HG02973 (cell line): ENCODE measurements around the gene NCAPG.
"Not testable (repeated sequence)": the region's sequence is repeated elsewhere in the genome, so short reads cannot be mapped to it uniquely, and the experiment has no call there.

Experiments used
- ATAC-seq: cut with Tn5 transposase; IDR thresholded peaks from one replicate; pipeline ENCODE4 v1.9.1; 2021; ENCODE audit warnings: moderate library complexity; ENCODE audit not compliant: unreplicated experiment

The NCAPG gene

DNA sequence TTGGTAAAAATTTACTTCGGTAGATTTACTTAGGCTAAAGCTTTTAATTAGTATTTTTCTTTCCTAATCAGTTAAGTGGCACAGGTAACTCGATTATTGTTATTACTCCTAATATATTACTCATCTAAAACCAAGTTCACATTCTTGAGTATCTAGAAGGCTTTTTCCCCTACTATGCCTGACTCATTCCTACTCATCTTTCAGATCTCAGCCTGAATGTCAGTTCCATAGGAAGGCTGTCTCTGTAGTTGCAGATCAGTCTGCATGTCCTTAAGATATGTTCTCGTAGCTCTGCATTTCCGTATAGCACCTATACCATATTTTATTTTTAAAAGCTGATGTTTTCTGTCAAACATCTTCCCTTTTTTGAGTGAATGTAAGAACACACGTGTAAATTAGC is 23.5 kb upstream of the NCAPG start:
- ATAC-seq: no peak

DNA sequence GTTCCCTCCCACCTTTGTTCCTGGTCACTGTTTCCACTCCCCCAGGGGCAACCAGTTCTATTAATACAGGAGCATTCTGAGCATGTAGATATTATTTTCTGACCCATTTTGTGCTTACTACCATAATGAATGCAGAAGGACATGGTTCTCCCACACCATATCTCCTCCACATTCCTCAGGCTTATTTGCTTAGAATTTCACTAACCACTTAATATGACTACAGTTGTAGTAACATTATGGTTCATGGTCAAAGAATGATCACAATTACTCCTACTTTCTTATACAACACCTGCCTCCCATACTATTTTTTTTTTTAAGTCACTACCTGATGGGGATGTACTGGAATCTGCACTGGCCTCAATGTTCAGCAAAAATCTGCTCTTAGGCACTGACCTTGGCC is 21.8 kb upstream of the NCAPG start:
- no peak for ATAC-seq

DNA sequence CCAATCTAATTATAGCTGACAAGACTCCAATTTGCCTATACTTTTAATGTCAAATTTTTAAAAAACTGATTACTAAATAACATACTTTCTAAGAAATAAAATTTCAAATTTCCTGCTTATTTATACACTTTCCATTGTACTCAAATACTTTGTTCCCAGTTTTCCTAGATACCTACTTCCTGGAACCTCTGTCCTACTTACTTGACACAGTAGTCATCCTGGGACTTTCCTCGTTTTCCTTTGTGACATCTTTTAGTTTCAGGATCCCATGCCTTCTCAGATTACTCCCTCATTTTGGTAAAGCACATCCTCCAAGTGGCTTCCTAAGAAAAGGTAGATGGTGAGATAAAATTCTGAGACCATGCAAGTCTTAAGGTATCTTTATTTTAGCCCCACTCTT is 16.0 kb upstream of the NCAPG start:
- no peak for ATAC-seq

GRCh38 chr4:17797808-17798207 is 13.0 kb upstream of the NCAPG start:
- peak; percentile 46 for ATAC-seq

DNA sequence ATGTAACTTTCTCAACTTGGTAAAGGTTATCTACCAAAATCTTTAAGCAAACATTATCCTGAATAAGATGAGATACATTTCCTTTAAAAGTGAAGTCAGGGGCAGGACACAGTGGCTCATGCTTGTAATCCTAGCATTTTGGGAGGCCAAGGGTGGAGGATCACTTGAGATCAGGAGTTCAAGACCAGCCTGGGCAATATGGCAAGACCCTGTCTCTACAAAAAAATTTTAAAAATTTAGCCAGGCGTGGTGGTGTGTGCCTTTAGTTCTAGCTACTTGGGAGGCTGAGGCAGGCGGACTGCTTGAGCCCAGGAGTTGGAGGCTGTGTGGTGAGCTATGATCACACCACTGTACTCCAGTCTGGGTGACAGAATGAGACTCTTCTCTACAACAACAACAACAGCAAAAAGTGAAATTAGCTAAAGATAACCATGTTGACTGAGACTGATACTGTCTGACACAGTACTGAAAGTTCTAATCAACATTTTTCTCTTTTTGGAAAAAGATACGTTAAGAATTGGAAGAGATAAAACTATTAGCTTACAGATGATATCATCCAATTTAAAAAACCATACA is 5.1 kb upstream of the NCAPG start:
- no peak for ATAC-seq

GRCh38 chr4:17807446-17807845 is 3.3 kb upstream of the NCAPG start:
- no peak for ATAC-seq

- ATAC-seq: no peak
These were observed 1.1 kb upstream of the NCAPG start for GRCh38 chr4:17809667-17810066.

GRCh38 chr4:17811078-17811603 is 362 bp downstream of the NCAPG start:
- peak; percentile 25 for ATAC-seq

- no peak for ATAC-seq
These were observed 1.3 kb downstream of the NCAPG start for GRCh38 chr4:17812125-17812524.

- ATAC-seq: no peak
These were observed 2.0 kb downstream of the NCAPG start for GRCh38 chr4:17812801-17813200.

DNA sequence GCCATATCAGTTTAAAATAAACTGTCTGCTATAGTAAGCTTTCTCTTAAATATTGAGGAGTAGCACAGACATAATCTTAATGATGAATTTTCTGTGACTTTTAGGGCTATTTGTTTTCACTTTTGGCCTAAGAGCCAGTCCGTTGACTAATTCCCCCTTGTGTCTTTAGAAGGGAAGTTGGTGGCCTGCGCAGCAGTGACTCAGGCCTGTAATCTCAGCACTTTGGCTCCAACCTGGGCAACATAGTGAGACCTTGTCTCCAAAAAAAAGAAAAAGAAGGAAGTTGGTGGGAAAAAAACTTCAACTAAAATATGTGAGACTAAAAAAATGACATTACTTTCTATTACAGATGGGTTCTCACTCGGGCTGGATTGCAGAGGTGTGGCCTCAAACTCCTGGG is 3.4 kb downstream of the NCAPG start:
- no peak for ATAC-seq

- no peak for ATAC-seq
These were observed 5.4 kb downstream of the NCAPG start for GRCh38 chr4:17816142-17816541.

DNA sequence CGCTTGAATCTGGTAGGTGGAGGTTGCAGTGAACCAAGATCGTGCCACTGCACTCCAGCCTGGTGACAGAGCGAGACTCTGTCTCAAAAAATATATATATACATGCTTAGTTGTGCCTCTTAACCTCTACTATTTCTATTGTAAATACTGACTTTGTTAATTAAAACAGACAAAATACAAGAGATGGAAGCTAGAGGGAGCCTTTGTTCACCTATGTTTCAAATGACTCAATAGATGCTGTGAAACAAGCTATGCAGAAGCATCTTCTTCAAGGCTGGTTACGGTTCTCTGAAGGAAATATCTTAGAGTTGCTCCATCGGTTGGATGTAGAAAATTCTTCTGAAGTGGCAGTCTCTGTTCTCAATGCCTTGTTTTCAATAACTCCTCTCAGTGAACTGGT is 6.2 kb downstream of the NCAPG start:
- ATAC-seq: peak; percentile 81

DNA sequence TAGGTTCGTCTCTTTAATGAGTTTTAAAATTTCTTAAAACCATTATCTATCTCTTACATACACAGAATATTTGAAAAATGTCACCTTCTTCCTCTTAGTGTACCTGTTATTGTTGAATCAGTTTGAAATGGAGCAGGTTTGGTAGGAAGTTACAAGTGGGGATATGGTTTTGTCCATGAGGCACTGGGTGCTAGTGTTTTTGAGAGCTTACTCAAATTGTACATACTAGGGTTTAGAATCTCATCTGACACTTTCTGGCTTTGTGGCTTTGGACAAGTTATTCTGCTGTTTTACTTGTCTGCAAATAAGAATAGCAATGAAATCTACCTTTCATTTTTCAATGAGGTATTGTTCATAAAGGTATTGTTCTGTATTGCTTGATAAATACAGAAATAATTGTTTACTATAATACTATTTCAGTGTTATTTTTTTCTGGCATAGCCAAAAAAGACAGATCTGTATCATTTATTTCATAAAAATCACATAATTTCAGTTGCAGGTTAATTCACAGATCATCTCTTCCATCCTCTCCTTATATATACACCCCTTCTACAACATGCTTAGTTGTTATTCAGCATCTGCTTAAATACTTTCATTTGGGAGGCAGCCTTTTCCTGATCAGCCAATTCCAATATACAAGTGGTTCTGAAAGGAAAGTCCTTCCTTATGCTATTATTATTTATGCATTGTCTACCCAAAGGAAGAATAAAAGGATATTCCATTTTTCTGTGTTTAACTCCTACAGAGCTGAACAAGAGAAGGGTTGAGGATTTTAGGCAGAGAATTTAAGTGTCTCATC is 13.3 kb downstream of the NCAPG start:
- ATAC-seq: no peak

DNA sequence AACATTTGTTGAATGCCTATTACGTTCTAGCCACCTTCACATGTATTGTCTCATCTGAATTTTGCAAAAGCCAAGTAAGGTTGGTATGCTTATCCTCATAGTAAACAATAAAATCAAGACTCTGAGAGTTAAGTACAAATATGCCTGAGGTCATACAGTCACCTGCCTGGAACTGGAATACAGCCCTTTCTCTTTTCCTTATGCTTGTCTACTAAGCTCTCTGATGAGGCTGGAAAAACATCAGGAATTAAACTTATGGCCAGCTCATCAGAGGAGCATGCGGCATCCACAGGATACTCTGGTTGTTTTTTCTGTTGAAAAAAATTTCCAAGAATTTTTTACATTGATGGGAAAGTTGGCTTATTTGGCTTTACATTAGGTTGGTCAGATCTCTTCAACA is 35.5 kb downstream of the NCAPG start:
- no peak for ATAC-seq

GRCh38 chr4:17850295-17850694 is 39.5 kb downstream of the NCAPG start:
- ATAC-seq: not testable (repeated sequence)

- ATAC-seq: no peak
These were observed 41.2 kb downstream of the NCAPG start for GRCh38 chr4:17851959-17852358.

DNA sequence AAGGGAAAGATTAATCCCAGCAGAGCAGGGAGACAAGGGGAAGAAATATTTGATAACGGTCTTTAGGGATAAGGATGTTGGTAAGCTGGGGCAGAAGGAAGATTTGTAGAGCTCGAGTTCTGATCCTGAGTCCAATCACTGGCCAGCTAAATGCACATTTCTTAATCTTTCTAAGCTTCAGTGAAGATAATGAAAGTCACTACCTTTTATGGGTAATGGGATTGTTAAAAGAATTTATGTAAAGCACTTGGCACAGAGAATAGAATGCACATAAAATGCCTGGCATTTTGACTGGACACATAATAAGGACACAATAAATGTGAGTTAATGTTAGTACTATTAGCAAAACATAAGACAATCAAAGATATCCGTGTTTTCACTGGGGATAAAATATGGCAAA is 43.3 kb downstream of the NCAPG start:
- no peak for ATAC-seq

GRCh38 chr4:17859793-17860406 is 49.1 kb downstream of the NCAPG start:
- no peak for ATAC-seq

GRCh38 chr4:17861906-17862305 is 51.1 kb downstream of the NCAPG start:
- not testable (repeated sequence) for ATAC-seq

- no peak for ATAC-seq
These were observed 55.1 kb downstream of the NCAPG start for GRCh38 chr4:17865866-17866363.

DNA sequence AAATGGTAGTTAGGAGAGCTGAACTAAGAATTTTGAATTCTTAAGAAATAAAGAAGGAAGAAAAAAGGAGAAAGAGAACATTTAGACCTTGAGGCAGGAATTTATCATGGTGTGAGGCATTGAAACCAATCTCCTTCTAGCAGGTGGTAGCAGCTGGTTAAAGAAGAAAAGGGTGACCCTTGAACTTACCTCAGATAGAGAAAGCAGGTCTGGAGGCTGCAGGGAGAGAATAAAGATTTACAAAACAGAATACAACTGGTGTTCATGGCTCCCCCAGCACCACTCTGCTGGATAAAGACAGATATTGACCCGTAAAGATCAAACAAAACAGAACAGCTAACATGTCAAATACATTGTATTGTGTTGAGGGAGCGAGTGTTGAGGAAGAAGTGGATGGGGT is 56.0 kb downstream of the NCAPG start:
- no peak for ATAC-seq
